Astrocyte (in vitro differentiated cells and primary cell): ENCODE measurements around the gene MLH1. TPM values are rescaled to one million over a fixed set of nuclear protein-coding genes. Genes with fewer than 3 reads are reported as not detected.
A peak's percentile ranks its signal among the peaks of the same experiment; 100 is the strongest.

Source experiments
- DNase-seq: peaks from one replicate; pipeline ENCODE4 v3.0.0-alpha.2; 2010; ENCODE audit warnings: low read depth
- FAIRE-seq: peaks from 2 replicates; lab custom pipeline; 2011; peaks lifted over from hg19 to GRCh38; lab: Jason Lieb, UNC
- H2AFZ ChIP-seq: 2 replicates; pipeline ENCODE4 v1.6.0; 2012; ENCODE audit warnings: low read depth, low read length, inconsistent platforms
- H3K27ac ChIP-seq: 2 replicates; pipeline ENCODE4 v1.5.1; 2011; ENCODE audit warnings: low read depth, low read length, inconsistent platforms
- H3K27me3 ChIP-seq: 2 replicates; pipeline ENCODE4 v1.6.0; 2011; ENCODE audit warnings: low read length, inconsistent platforms; ENCODE audit not compliant: insufficient read depth
- H3K36me3 ChIP-seq: 2 replicates; pipeline ENCODE4 v1.5.1; 2011; ENCODE audit warnings: low read length, inconsistent platforms; ENCODE audit not compliant: insufficient read depth
- H3K4me1 ChIP-seq: 2 replicates; pipeline ENCODE4 v1.5.1; 2011; ENCODE audit warnings: low read length, inconsistent platforms; ENCODE audit not compliant: insufficient read depth
- H3K4me2 ChIP-seq: 2 replicates; pipeline ENCODE4 v1.6.0; 2012; ENCODE audit warnings: low read length, inconsistent platforms
- H3K4me3 ChIP-seq: 2 replicates; pipeline ENCODE4 v1.5.1; 2011; ENCODE audit warnings: low read depth, mild to moderate bottlenecking, low read length, inconsistent platforms; ENCODE audit not compliant: insufficient read depth
- H3K79me2 ChIP-seq: 2 replicates; pipeline ENCODE4 v1.6.0; 2012; ENCODE audit warnings: mild to moderate bottlenecking, low read length, inconsistent platforms; ENCODE audit not compliant: insufficient read depth
- H3K9ac ChIP-seq: 2 replicates; pipeline ENCODE4 v1.6.0; 2012; ENCODE audit warnings: mild to moderate bottlenecking, low read length, inconsistent platforms
- H3K9me3 ChIP-seq: 2 replicates; pipeline ENCODE4 v1.5.1; 2012; ENCODE audit warnings: low read depth, mild to moderate bottlenecking, low read length, inconsistent platforms; ENCODE audit not compliant: insufficient read depth
- H4K20me1 ChIP-seq: 2 replicates; pipeline ENCODE4 v1.6.0; 2012; ENCODE audit warnings: low read length, inconsistent platforms; ENCODE audit not compliant: insufficient read depth
- H3K27ac Mint-ChIP-seq: one replicate; pipeline ENCODE4 v1.8.0; 2021; ENCODE audit warnings: mild to moderate bottlenecking, mixed read lengths; ENCODE audit not compliant: unreplicated experiment
- H3K27me3 Mint-ChIP-seq: one replicate; pipeline ENCODE4 v1.8.0; 2021; ENCODE audit warnings: low read depth, mixed read lengths; ENCODE audit not compliant: unreplicated experiment
- H3K36me3 Mint-ChIP-seq: one replicate; pipeline ENCODE4 v1.8.0; 2021; ENCODE audit warnings: low read depth, mixed read lengths; ENCODE audit not compliant: unreplicated experiment
- H3K4me1 Mint-ChIP-seq: one replicate; pipeline ENCODE4 v1.8.0; 2021; ENCODE audit warnings: low read depth, mixed read lengths; ENCODE audit not compliant: unreplicated experiment
- H3K4me3 Mint-ChIP-seq: one replicate; pipeline ENCODE4 v1.8.0; 2021; ENCODE audit warnings: mild to moderate bottlenecking, moderate library complexity, mixed read lengths; ENCODE audit not compliant: unreplicated experiment
- H3K9me3 Mint-ChIP-seq: one replicate; pipeline ENCODE4 v1.8.0; 2021; ENCODE audit warnings: mild to moderate bottlenecking, mixed read lengths; ENCODE audit not compliant: unreplicated experiment
- CTCF ChIP-seq: IDR thresholded peaks from 2 replicates; pipeline ENCODE4 v1.5.1; 2011; ENCODE audit warnings: low read depth, mild to moderate bottlenecking, inconsistent platforms, low read length, moderate library complexity; ENCODE audit not compliant: insufficient read depth
- EZH2 ChIP-seq: IDR thresholded peaks from 2 replicates; pipeline ENCODE4 v1.6.1; 2012; ENCODE audit warnings: mild to moderate bottlenecking, low read length, inconsistent platforms; ENCODE audit not compliant: insufficient read depth
- total RNA-seq: library from RNA; stranded (reverse); gene quantifications from 2 replicates; pipeline ENCODE4 v1.2.1, GENCODE V29; 2021

MLH1 gene
- total RNA-seq, 1 donor from 2014 or later, result 32.0 TPM

- H3K4me2 ChIP-seq, result no peak overlapping the region
- no peak overlapping the region for H3K4me3 ChIP-seq
- H3K36me3 ChIP-seq, result peaks cover 46% of the 10 kb centered on the region
- H3K27ac ChIP-seq, result no peak overlapping the region
- TF ChIP-seq EZH2 (no peak), CTCF (no peak)
- H4K20me1 ChIP-seq, result peaks cover 5% of the 10 kb centered on the region
- no peak overlapping the region for H3K27ac Mint-ChIP-seq
- no peaks in the 10 kb centered on the region for H3K79me2 ChIP-seq
- FAIRE-seq (no peak), DNase-seq (peak; percentile 20)
- no peaks in the 10 kb centered on the region for H3K4me1 ChIP-seq
- no peak overlapping the region for H3K9ac ChIP-seq
- peaks cover 37% of the 10 kb centered on the region for H3K36me3 Mint-ChIP-seq
- H3K27me3 Mint-ChIP-seq, result no peaks in the 10 kb centered on the region
- H3K9me3 ChIP-seq, result peaks cover 6% of the 10 kb centered on the region
- no peak overlapping the region for H3K4me3 Mint-ChIP-seq
- no peak overlapping the region for H2AFZ ChIP-seq
- no peaks in the 10 kb centered on the region for H3K27me3 ChIP-seq
- peaks cover 14% of the 10 kb centered on the region for H3K4me1 Mint-ChIP-seq
- H3K9me3 Mint-ChIP-seq, result peaks cover 10% of the 10 kb centered on the region
Measured at GRCh38 chr3:37031096-37031682, 37.9 kb downstream of the MLH1 start.

- Histone ChIP-seq H2AFZ (no peak overlapping the region), H3K27ac (no peak overlapping the region), H3K4me1 (no peaks in the 10 kb centered on the region), H3K79me2 (no peaks in the 10 kb centered on the region), H3K27me3 (no peaks in the 10 kb centered on the region), H3K9ac (no peak overlapping the region), H3K9me3 (peaks cover 6% of the 10 kb centered on the region), H4K20me1 (peaks cover 5% of the 10 kb centered on the region), H3K36me3 (peaks cover 45% of the 10 kb centered on the region), H3K4me3 (no peak overlapping the region), H3K4me2 (no peak overlapping the region)
- TF ChIP-seq CTCF (no peak), EZH2 (no peak)
- Mint-ChIP-seq H3K4me3 (no peak overlapping the region), H3K27ac (no peak overlapping the region), H3K36me3 (peaks cover 47% of the 10 kb centered on the region), H3K9me3 (peaks cover 19% of the 10 kb centered on the region), H3K27me3 (no peaks in the 10 kb centered on the region), H3K4me1 (peaks cover 14% of the 10 kb centered on the region)
- DNase-seq, result no peak
- no peak for FAIRE-seq
Measured at GRCh38 chr3:37032961-37033360, 39.6 kb downstream of the MLH1 start.

GRCh38 chr3:37037352-37037751 is 44.0 kb downstream of the MLH1 start:
- TF ChIP-seq CTCF, result no peak
- no peak for TF ChIP-seq EZH2
- H3K36me3 Mint-ChIP-seq, result peaks cover 57% of the 10 kb centered on the region
- no peaks in the 10 kb centered on the region for H3K27me3 ChIP-seq
- H3K4me1 Mint-ChIP-seq, result peaks cover 3% of the 10 kb centered on the region
- H3K4me2 ChIP-seq, result no peak overlapping the region
- no peak overlapping the region for H3K9ac ChIP-seq
- peaks cover 34% of the 10 kb centered on the region for H3K36me3 ChIP-seq
- DNase-seq (no peak), FAIRE-seq (no peak)
- peaks cover 6% of the 10 kb centered on the region for H3K9me3 ChIP-seq
- no peaks in the 10 kb centered on the region for H3K79me2 ChIP-seq
- H3K4me3 ChIP-seq, result no peak overlapping the region
- H3K4me3 Mint-ChIP-seq, result no peak overlapping the region
- H3K4me1 ChIP-seq, result no peaks in the 10 kb centered on the region
- no peak overlapping the region for H3K27ac ChIP-seq
- H4K20me1 ChIP-seq, result no peaks in the 10 kb centered on the region
- peaks cover 19% of the 10 kb centered on the region for H3K9me3 Mint-ChIP-seq
- H3K27ac Mint-ChIP-seq, result no peak overlapping the region
- no peak overlapping the region for H2AFZ ChIP-seq
- H3K27me3 Mint-ChIP-seq, result no peaks in the 10 kb centered on the region
